ENCODE data around the gene AHCYL2.
A peak's percentile ranks its signal among the peaks of the same experiment; 100 is the strongest.
"Not testable (repeated sequence)": the region's sequence is repeated elsewhere in the genome, so short reads cannot be mapped to it uniquely, and the experiment has no call there.

AHCYL2 gene

GRCh38 chr7:129359176-129359575, 134.3 kb downstream of the AHCYL2 start:
- no peak overlapping the region for H3K27ac Mint-ChIP-seq
- no peaks in the 10 kb centered on the region for H3K27me3 Mint-ChIP-seq
- no peaks in the 10 kb centered on the region for H3K9me3 Mint-ChIP-seq (ENCODE audit: low read depth)
- H3K4me1 Mint-ChIP-seq (ENCODE audit: low read depth) = no peaks in the 10 kb centered on the region
- H3K36me3 Mint-ChIP-seq = no peaks in the 10 kb centered on the region
- no peak overlapping the region for H3K4me3 Mint-ChIP-seq

DNA sequence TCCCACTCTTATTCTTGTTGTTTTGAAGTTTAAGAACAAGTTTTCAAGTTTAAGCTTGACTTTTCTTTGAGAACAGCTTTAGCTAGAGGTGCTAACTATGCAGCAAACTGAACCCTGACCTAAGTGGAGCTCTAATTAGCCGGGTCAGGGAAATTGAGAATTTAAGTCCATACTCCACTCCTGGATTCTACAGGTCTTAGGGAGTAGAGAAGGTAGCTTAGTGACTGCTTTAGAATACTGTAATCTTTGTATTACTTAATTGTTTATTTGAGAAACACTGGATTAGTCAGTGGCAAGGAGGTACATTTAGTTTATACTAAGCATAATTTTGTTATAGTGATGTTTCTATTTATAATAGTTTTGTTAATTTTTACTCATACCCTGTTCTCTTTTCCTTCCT, 134.8 kb downstream of the AHCYL2 start:
- Mint-ChIP-seq H3K4me1 (ENCODE audit: low read depth) (no peaks in the 10 kb centered on the region), H3K9me3 (ENCODE audit: low read depth) (no peaks in the 10 kb centered on the region), H3K27me3 (no peaks in the 10 kb centered on the region), H3K4me3 (no peak overlapping the region), H3K36me3 (no peaks in the 10 kb centered on the region), H3K27ac (no peak overlapping the region)

- no peaks in the 10 kb centered on the region for H3K27me3 Mint-ChIP-seq
- no peaks in the 10 kb centered on the region for H3K36me3 Mint-ChIP-seq
- H3K4me3 Mint-ChIP-seq = no peak overlapping the region
- no peaks in the 10 kb centered on the region for H3K4me1 Mint-ChIP-seq (ENCODE audit: low read depth)
- no peak overlapping the region for H3K27ac Mint-ChIP-seq
- no peaks in the 10 kb centered on the region for H3K9me3 Mint-ChIP-seq (ENCODE audit: low read depth)
Measured at GRCh38 chr7:129361771-129362170, 136.9 kb downstream of the AHCYL2 start.

GRCh38 chr7:129362496-129362895, 137.7 kb downstream of the AHCYL2 start:
- H3K36me3 Mint-ChIP-seq = no peaks in the 10 kb centered on the region
- H3K4me3 Mint-ChIP-seq = no peak overlapping the region
- H3K27me3 Mint-ChIP-seq = no peaks in the 10 kb centered on the region
- no peak overlapping the region for H3K27ac Mint-ChIP-seq
- H3K9me3 Mint-ChIP-seq (ENCODE audit: low read depth) = no peaks in the 10 kb centered on the region
- peaks cover 1% of the 10 kb centered on the region for H3K4me1 Mint-ChIP-seq (ENCODE audit: low read depth)

DNA sequence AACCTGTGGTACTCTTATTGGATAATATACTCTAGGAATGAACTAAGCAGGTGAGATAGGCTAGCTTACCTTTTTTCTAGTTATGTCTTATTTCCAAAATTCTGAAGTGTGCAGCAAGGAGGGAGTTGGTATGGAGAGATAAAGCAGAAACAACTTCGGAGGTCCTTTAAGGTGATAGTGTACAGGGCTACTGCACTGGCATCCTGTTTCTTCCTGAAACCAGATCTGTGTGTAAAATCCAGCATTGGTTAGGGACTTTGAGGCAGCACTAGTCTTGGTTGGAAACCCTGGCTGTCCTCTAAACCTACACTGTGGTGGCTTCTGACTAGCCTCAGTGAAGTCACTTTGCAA, 142.5 kb downstream of the AHCYL2 start:
- Mint-ChIP-seq H3K4me1 (ENCODE audit: low read depth) (peaks cover 10% of the 10 kb centered on the region), H3K27me3 (no peaks in the 10 kb centered on the region), H3K4me3 (no peak overlapping the region), H3K36me3 (peaks cover 2% of the 10 kb centered on the region), H3K27ac (no peak overlapping the region), H3K9me3 (ENCODE audit: low read depth) (no peaks in the 10 kb centered on the region)

GRCh38 chr7:129367700-129368388, 143.0 kb downstream of the AHCYL2 start:
- Mint-ChIP-seq H3K4me3 (peak overlapping the region; percentile 14), H3K27ac (no peak overlapping the region), H3K36me3 (peaks cover 2% of the 10 kb centered on the region), H3K27me3 (no peaks in the 10 kb centered on the region), H3K4me1 (ENCODE audit: low read depth) (peaks cover 10% of the 10 kb centered on the region), H3K9me3 (ENCODE audit: low read depth) (no peaks in the 10 kb centered on the region)

DNA sequence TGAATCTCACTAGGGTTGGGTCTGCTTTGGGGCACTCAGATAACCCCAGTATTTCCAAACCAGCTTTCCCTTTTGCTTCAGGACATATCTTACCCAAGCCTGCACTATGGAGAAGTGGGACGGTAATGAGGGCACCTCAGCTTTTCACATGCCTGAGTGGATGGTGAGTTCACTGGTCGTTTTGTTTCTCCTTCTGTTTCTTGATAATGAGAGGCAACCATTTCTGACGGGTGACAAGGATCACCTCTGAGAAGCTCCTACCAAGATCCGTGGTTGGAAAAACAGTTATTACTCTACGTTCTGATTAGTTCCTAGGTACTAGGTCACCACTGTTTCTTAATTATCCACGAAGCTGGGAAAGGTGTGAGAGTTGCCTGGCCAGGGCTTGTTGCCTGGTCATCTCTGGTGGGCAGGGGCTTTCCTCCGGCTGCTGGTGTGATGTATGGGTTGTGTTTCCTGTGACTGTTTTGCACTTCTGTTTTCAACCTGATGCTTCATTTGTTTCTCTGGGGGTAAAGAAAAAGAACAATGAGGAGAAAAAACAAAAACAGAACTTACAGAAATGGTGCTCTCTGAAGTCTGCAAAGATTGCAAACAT, 143.7 kb downstream of the AHCYL2 start:
- Mint-ChIP-seq H3K4me3 (peak overlapping the region; percentile 5), H3K27me3 (no peaks in the 10 kb centered on the region), H3K9me3 (ENCODE audit: low read depth) (no peaks in the 10 kb centered on the region), H3K4me1 (ENCODE audit: low read depth) (peaks cover 10% of the 10 kb centered on the region), H3K36me3 (peaks cover 2% of the 10 kb centered on the region), H3K27ac (no peak overlapping the region)

GRCh38 chr7:129369447-129369846, 144.6 kb downstream of the AHCYL2 start:
- H3K27me3 Mint-ChIP-seq; H3K4me3 Mint-ChIP-seq; H3K9me3 Mint-ChIP-seq (ENCODE audit: low read depth); H3K27ac Mint-ChIP-seq; H3K36me3 Mint-ChIP-seq: not testable (repeated sequence)
- peaks cover 10% of the 10 kb centered on the region for H3K4me1 Mint-ChIP-seq (ENCODE audit: low read depth)

- Mint-ChIP-seq H3K36me3 (peaks cover 2% of the 10 kb centered on the region), H3K27me3 (no peaks in the 10 kb centered on the region), H3K4me1 (ENCODE audit: low read depth) (peaks cover 10% of the 10 kb centered on the region), H3K27ac (no peak overlapping the region), H3K4me3 (no peak overlapping the region), H3K9me3 (ENCODE audit: low read depth) (no peaks in the 10 kb centered on the region)
Measured at GRCh38 chr7:129370812-129371211, 146.0 kb downstream of the AHCYL2 start.

GRCh38 chr7:129371487-129371886, 146.7 kb downstream of the AHCYL2 start:
- Mint-ChIP-seq H3K4me1 (ENCODE audit: low read depth) (peaks cover 11% of the 10 kb centered on the region), H3K27me3 (no peaks in the 10 kb centered on the region), H3K9me3 (ENCODE audit: low read depth) (no peaks in the 10 kb centered on the region), H3K4me3 (no peak overlapping the region), H3K36me3 (peaks cover 2% of the 10 kb centered on the region), H3K27ac (no peak overlapping the region)

- Mint-ChIP-seq H3K27ac (no peak overlapping the region), H3K4me1 (ENCODE audit: low read depth) (peaks cover 11% of the 10 kb centered on the region), H3K9me3 (ENCODE audit: low read depth) (no peaks in the 10 kb centered on the region), H3K27me3 (no peaks in the 10 kb centered on the region), H3K36me3 (peaks cover 2% of the 10 kb centered on the region), H3K4me3 (no peak overlapping the region)
Measured at GRCh38 chr7:129373651-129374428, 149.0 kb downstream of the AHCYL2 start.

- H3K9me3 Mint-ChIP-seq (ENCODE audit: low read depth) = no peaks in the 10 kb centered on the region
- H3K27ac Mint-ChIP-seq = no peak overlapping the region
- H3K4me1 Mint-ChIP-seq (ENCODE audit: low read depth) = peaks cover 11% of the 10 kb centered on the region
- H3K27me3 Mint-ChIP-seq = no peaks in the 10 kb centered on the region
- H3K4me3 Mint-ChIP-seq = no peak overlapping the region
- peaks cover 3% of the 10 kb centered on the region for H3K36me3 Mint-ChIP-seq
Measured at GRCh38 chr7:129375141-129375938, 150.5 kb downstream of the AHCYL2 start.

- Mint-ChIP-seq H3K9me3 (ENCODE audit: low read depth) (no peaks in the 10 kb centered on the region), H3K27me3 (no peaks in the 10 kb centered on the region), H3K36me3 (peaks cover 3% of the 10 kb centered on the region), H3K4me3 (no peak overlapping the region), H3K27ac (no peak overlapping the region), H3K4me1 (ENCODE audit: low read depth) (peaks cover 11% of the 10 kb centered on the region)
Measured at GRCh38 chr7:129376076-129376777, 151.4 kb downstream of the AHCYL2 start.

Measured in activated naive CD8-positive, alpha-beta T cell (primary cell).